SK-N-MC (cell line): ENCODE results near the gene PIP4K2C.

Experiments used
- EZH2 ChIP-seq: fragments of 200-600 bp; sonication (generic); IDR thresholded peaks from one replicate; pipeline ENCODE4 v1.6.1; 2017; ENCODE audit warnings: antibody characterized with exemption
- FOXP2 ChIP-seq: optimal IDR thresholded peaks from 2 replicates; pipeline ENCODE3; 2011; ENCODE audit warnings: mild to moderate bottlenecking, moderate library complexity; ENCODE audit not compliant: insufficient read depth; ENCODE audit errors: extremely low read length, control extremely low read depth
- POLR2AphosphoS5 ChIP-seq: IDR thresholded peaks from 2 replicates; pipeline ENCODE4 v1.6.1; 2012; ENCODE audit warnings: mild to moderate bottlenecking, low read depth, low read length, borderline replicate concordance

- TF ChIP-seq EZH2 (no peak), FOXP2 (no peak), POLR2AphosphoS5 (no peak)
Observed at GRCh38 chr12:57584690-57585089, 6.3 kb upstream of the PIP4K2C start.
